Panc1 (cell line): ENCODE data around the gene DUSP16. TPM values are rescaled to one million over a fixed set of nuclear protein-coding genes. Genes with fewer than 3 reads are reported as not detected.

Experiments used
- ATAC-seq: fragments of 200-7000 bp; cut with Tn5 transposase; 2 replicates; pipeline ENCODE4 v1.9.1; 2020; ENCODE audit warnings: mild to moderate bottlenecking, moderate library complexity
- BruUV-seq: library from RNA; stranded (reverse); fragments of 400-500 nt; replicated peaks from 2 replicates; lab custom pipeline; 2021; lab: Mats Ljungman, UMichigan
- CTCF ChIA-PET: fragments of 300-600 bp; sonication (Branson Sonifier 250); formaldehyde crosslinking; loops from one replicate; lab custom pipeline; 2022; ENCODE audit warnings: antibody characterized with exemption; lab: Charles Lee
- POLR2A ChIA-PET: fragments of 300-600 bp; sonication (Branson Sonifier 250); formaldehyde crosslinking; loops from one replicate; lab custom pipeline; 2022; ENCODE audit warnings: antibody characterized with exemption; lab: Charles Lee
- DNase-seq: peaks from one replicate; pipeline ENCODE4 v3.0.0-alpha.2; 2010; ENCODE audit warnings: low read depth, low spot score
- H3K27ac ChIP-seq: 2 replicates; pipeline ENCODE4 v1.5.1; 2011; ENCODE audit warnings: mild to moderate bottlenecking, low read length, inconsistent platforms
- H3K27me3 ChIP-seq: fragments of 200-500 bp; sonication (Bioruptor generic); 2 replicates; pipeline ENCODE4 v1.6.0; 2014; ENCODE audit warnings: low read length, inconsistent platforms; ENCODE audit not compliant: control insufficient read depth, insufficient read depth
- H3K36me3 ChIP-seq: fragments of 200-500 bp; sonication (Bioruptor generic); 2 replicates; pipeline ENCODE4 v1.5.1; 2014; ENCODE audit warnings: inconsistent platforms, mild to moderate bottlenecking, low read length, moderate library complexity; ENCODE audit not compliant: control insufficient read depth, insufficient read depth
- H3K4me1 ChIP-seq: 2 replicates; pipeline ENCODE4 v1.5.1; 2011; ENCODE audit warnings: inconsistent platforms, mild to moderate bottlenecking, low read length, moderate library complexity; ENCODE audit not compliant: control insufficient read depth, insufficient read depth
- H3K4me3 ChIP-seq, 2 experiments: 2 replicates each; pipeline ENCODE4 v1.5.1; 2011 to 2012; ENCODE audit warnings: low read depth in 2 of 2, low read length in 2 of 2, mild to moderate bottlenecking in 2 of 2, inconsistent platforms in 1 of 2, moderate library complexity in 1 of 2
- H3K9me3 ChIP-seq: fragments of 200-500 bp; sonication (Bioruptor generic); 2 replicates; pipeline ENCODE4 v1.5.1; 2014; ENCODE audit warnings: low read depth, mild to moderate bottlenecking, inconsistent platforms, low read length, moderate library complexity; ENCODE audit not compliant: control insufficient read depth, insufficient read depth
- POLR2AphosphoS5 ChIP-seq: IDR thresholded peaks from 2 replicates; pipeline ENCODE4 v1.6.1; 2012; ENCODE audit warnings: mild to moderate bottlenecking, low read depth, low read length, moderate library complexity
- SIN3A ChIP-seq: IDR thresholded peaks from 2 replicates; pipeline ENCODE4 v1.6.1; 2012; ENCODE audit warnings: low read depth, mild to moderate bottlenecking, low read length, moderate library complexity, borderline replicate concordance; ENCODE audit not compliant: insufficient read depth
- TCF7L2 ChIP-seq: IDR thresholded peaks from 2 replicates; pipeline ENCODE4 v1.6.1; 2011; ENCODE audit warnings: mild to moderate bottlenecking, low read depth, low read length, inconsistent platforms
- in situ Hi-C: cut with HindIII; loops from 2 replicates; pipeline ENCODE4 v1.10.0; 2016; ENCODE audit warnings: low sequenced_read_pairs, low pct_unique_long_range_greater_than_20kb
- intact Hi-C: fragments of 100-400 bp; cut with micrococcal nuclease; formaldehyde crosslinking; loops from one replicate; pipeline ENCODE4 v1.10.0; 2022; ENCODE audit not compliant: unreplicated experiment
- total RNA-seq: library from RNA; stranded (reverse); gene quantifications from one replicate; pipeline ENCODE4 v1.2.1, GENCODE V29; 2021; ENCODE audit not compliant: unreplicated experiment
- TF ChIP-seq, protein P1 (sequence below), 2 experiments: IDR thresholded peaks; 2 replicates each; pipeline ENCODE4 v1.6.1; 2011 to 2012; ENCODE audit warnings: low read depth in 2 of 2, control low read depth in 1 of 2, low read length in 1 of 2, mild to moderate bottlenecking in 1 of 2, moderate library complexity in 1 of 2; ENCODE audit not compliant: insufficient read depth in 1 of 2
- TF ChIP-seq, protein P2 (sequence below): fragments of 450-650 bp; IDR thresholded peaks from 2 replicates; pipeline ENCODE4 v1.5.1; 2017; ENCODE audit warnings: mild to moderate bottlenecking

Gene DUSP16
- total RNA-seq, 1 experiment from 2014 or later = 12.9 TPM

DNA sequence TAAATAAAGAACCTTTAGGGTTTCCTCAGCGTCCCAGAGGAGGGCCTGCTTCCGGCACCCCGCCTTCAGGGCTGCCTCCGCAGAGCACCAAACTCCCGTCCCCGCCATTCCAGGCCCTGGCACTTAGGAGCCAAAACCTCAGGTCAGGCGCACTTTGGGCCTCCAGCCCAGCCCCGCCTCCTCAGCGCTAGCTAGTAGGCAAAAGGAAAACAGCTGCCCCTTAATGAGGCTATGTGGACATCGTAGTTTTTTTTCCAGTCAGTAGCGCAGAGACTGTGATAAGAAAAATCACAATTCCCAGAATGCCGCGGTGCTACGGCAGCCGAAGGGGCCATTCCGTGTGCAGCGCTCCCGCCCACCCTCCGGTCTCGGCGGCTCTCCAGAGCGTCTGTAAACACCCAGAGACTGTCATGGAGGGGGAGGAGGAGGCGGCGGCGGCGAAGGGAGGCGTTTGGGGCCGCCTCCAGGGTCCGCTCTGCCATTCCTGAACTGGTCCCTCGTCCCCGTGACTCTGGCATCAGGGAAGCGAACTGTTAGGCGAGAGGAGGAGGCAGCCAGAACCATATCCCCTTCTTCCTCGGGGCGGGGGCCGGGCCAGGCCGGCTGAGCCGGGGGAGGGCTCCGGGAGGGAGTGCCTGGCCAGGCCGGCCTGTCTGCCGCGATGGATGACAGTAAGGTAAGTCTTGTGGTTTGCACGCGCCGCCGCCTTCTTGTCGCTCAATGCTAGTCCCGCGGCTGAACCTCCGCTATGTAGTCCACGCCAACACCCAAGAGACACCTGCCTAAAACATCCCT, 49.0 kb upstream of the DUSP16 start, which contains the start of gene CREBL2:
CREBL2 (plus strand) TSS at position 365 of the 795 bp plus-strand sequence; CDS start at position 662, 297 bp downstream.
- H3K27me3 ChIP-seq = no peaks in the 10 kb centered on the region
- peak; percentile 63 for DNase-seq
- intact Hi-C loops = no loop called here
- POLR2A ChIA-PET = interaction anchor here (0.6 to 1.0 kb wide), 3 partner anchors 11 to 235 kb away, joined by 3 read pairs; no protein-coding TSS in a partner anchor
- peaks cover 10% of the 10 kb centered on the region for H3K4me1 ChIP-seq
- TF ChIP-seq TCF7L2 = peak; percentile 39; the same call in 1 of the 2 replicates
- peak; percentile 88; the same call in 1 of the 2 replicates for TF ChIP-seq SIN3A
- TF ChIP-seq, protein P1, sequence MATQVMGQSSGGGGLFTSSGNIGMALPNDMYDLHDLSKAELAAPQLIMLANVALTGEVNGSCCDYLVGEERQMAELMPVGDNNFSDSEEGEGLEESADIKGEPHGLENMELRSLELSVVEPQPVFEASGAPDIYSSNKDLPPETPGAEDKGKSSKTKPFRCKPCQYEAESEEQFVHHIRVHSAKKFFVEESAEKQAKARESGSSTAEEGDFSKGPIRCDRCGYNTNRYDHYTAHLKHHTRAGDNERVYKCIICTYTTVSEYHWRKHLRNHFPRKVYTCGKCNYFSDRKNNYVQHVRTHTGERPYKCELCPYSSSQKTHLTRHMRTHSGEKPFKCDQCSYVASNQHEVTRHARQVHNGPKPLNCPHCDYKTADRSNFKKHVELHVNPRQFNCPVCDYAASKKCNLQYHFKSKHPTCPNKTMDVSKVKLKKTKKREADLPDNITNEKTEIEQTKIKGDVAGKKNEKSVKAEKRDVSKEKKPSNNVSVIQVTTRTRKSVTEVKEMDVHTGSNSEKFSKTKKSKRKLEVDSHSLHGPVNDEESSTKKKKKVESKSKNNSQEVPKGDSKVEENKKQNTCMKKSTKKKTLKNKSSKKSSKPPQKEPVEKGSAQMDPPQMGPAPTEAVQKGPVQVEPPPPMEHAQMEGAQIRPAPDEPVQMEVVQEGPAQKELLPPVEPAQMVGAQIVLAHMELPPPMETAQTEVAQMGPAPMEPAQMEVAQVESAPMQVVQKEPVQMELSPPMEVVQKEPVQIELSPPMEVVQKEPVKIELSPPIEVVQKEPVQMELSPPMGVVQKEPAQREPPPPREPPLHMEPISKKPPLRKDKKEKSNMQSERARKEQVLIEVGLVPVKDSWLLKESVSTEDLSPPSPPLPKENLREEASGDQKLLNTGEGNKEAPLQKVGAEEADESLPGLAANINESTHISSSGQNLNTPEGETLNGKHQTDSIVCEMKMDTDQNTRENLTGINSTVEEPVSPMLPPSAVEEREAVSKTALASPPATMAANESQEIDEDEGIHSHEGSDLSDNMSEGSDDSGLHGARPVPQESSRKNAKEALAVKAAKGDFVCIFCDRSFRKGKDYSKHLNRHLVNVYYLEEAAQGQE (IDR thresholded peaks at IDR 0.05; ENCODE audit: insufficient read depth in 1 of 2, low read depth in 2 of 2, low read length in 1 of 2) = no peak
- TF ChIP-seq, protein P2, sequence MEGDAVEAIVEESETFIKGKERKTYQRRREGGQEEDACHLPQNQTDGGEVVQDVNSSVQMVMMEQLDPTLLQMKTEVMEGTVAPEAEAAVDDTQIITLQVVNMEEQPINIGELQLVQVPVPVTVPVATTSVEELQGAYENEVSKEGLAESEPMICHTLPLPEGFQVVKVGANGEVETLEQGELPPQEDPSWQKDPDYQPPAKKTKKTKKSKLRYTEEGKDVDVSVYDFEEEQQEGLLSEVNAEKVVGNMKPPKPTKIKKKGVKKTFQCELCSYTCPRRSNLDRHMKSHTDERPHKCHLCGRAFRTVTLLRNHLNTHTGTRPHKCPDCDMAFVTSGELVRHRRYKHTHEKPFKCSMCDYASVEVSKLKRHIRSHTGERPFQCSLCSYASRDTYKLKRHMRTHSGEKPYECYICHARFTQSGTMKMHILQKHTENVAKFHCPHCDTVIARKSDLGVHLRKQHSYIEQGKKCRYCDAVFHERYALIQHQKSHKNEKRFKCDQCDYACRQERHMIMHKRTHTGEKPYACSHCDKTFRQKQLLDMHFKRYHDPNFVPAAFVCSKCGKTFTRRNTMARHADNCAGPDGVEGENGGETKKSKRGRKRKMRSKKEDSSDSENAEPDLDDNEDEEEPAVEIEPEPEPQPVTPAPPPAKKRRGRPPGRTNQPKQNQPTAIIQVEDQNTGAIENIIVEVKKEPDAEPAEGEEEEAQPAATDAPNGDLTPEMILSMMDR = no peak
- no peak; the same call in 1 of the 2 replicates for TF ChIP-seq POLR2AphosphoS5
- peak; percentile 94 for ATAC-seq
- CTCF ChIA-PET = interaction anchor here (0.6 kb wide), 1 partner anchor 20 kb away, joined by 3 read pairs; no protein-coding TSS in a partner anchor
- in situ Hi-C loops = no loop called here
- no peaks in the 10 kb centered on the region for H3K9me3 ChIP-seq
- peak within 1 kb of the TSS; percentile 73 to 84 for H3K4me3 ChIP-seq
- H3K27ac ChIP-seq = peak within 1 kb of the TSS; percentile 89
- no peaks in the 10 kb centered on the region; the same call in 1 of the 2 replicates for H3K36me3 ChIP-seq
- no TSS peak for BruUV-seq

DNA sequence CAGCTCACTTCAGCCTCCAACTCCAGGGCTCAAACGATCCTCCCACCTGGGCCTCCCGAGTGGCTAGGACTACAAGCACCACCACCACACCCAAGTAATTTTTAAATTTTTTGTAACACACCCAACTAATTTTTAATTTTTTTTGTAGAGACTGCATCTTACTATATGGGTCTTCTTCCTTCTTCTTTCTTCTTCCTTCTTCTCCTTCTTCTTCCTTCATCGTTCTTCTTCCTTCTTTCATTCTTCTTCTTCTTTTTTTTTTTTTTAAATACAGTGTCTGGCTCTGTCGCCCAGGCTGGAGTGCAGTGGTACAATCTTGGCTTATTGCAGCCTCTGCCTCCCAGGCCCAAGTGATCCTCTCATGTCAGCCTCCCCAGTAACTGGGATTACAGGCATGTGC, 48.0 kb upstream of the DUSP16 start:
- intact Hi-C loops (no loop called here), in situ Hi-C loops (no loop called here)
- TF ChIP-seq SIN3A = no peak
- no peak for TF ChIP-seq TCF7L2
- no peak for TF ChIP-seq POLR2AphosphoS5
- no peak for ATAC-seq
- no peaks in the 10 kb centered on the region for H3K9me3 ChIP-seq
- ChIA-PET POLR2A (interaction anchor here (0.7 kb wide), 1 partner anchor 112 kb away, joined by 3 read pairs; no protein-coding TSS in a partner anchor), CTCF (no interaction called here)
- H3K27ac ChIP-seq = peak overlapping the region; percentile 89
- BruUV-seq = no TSS peak
- DNase-seq = no peak
- H3K27me3 ChIP-seq = no peaks in the 10 kb centered on the region
- no peaks in the 10 kb centered on the region; the same call in 1 of the 2 replicates for H3K36me3 ChIP-seq
- H3K4me3 ChIP-seq = no peak overlapping the region; a peak in 1 of 4 replicates
- peaks cover 10% of the 10 kb centered on the region for H3K4me1 ChIP-seq
